Activated effector memory CD4-positive, alpha-beta T cell treated with Interleukin-2 at 50 U/mL for 16 hours (primary cell): Measurements from ENCODE around the gene SNX25.
"Not testable (repeated sequence)": the region's sequence is repeated elsewhere in the genome, so short reads cannot be mapped to it uniquely, and the experiment has no call there.

Experiments used
- DNase-seq: peaks from one replicate; pipeline ENCODE4 v3.0.0-alpha.2; 2020

Gene SNX25

DNA sequence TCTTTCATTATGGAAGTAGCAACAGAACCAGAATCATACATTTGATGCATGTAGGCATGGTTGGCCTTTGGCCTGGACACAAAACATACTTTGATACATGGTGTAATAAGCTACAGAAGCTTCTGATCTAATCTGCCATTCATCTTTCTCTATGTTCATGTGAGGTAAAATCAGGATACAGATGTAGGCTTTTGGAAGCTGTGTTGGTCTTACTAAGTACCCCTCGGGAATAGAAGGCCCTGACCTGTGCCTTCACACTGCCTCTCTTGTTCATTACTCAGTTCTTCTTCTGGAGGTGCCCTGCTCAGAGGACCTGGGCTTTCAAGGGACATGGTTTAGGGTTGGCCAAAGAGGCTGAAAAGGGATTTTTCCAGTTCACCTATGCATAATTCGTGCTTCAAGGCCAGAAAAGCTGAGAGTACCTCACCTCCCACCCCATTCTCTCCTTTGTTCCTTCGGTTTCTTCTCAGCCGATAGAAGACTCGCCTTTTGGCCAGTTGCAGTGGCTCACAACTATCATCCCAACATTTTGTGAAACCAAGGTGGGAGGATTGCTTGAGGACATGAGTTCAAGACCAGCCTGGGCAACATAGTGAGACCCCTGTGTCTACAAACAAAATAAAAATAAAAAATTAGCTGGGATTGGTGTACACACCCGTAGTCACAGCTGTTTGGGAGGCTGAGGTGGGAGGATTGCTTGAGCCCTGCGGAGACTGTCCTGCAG lies 25.9 kb downstream of the SNX25 start:
- DNase-seq = no peak

GRCh38 chr4:185235843-185236503 lies 26.6 kb downstream of the SNX25 start:
- no peak for DNase-seq

DNA sequence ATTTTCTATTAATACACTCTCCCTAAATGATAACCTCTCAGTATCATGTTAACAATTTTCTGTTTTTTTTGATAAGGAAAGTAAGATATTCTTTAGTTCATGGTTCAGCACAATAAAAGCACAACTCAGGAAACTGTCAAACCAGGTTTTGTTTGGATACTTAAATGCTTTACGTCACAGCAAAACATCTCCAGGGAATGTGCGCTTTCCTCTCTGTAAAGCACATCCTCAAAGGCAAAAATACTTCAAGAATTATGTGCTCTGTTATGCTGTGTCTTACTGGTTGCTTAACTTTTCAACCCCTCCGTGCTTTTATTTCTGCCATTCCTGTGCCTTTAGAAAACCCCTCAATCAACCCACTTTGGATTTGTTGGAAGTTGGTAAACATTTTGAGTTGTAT lies 27.8 kb downstream of the SNX25 start:
- no peak for DNase-seq

- DNase-seq = no peak
Observed at GRCh38 chr4:185238215-185238681, 28.9 kb downstream of the SNX25 start.

GRCh38 chr4:185238750-185239149 lies 29.4 kb downstream of the SNX25 start:
- no peak for DNase-seq

DNA sequence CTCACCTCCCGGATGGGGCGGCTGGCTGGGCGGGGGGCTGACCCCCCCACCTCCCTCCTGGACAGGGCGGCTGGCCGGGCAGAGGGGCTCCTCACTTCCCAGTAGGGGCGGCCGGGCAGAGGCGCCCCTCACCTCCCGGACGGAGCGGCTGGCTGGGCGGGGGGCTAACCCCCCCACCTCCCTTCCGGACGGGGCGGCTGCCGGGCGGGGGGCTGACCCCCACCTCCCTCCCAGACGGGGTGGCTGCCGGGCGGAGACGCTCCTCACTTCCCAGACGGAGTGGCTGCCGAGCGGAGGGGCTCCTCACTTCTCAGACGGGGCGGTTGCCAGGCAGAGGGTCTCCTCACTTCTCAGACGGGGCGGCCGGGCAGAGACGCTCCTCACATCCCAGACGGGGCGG lies 31.1 kb downstream of the SNX25 start:
- not testable (repeated sequence) for DNase-seq

DNA sequence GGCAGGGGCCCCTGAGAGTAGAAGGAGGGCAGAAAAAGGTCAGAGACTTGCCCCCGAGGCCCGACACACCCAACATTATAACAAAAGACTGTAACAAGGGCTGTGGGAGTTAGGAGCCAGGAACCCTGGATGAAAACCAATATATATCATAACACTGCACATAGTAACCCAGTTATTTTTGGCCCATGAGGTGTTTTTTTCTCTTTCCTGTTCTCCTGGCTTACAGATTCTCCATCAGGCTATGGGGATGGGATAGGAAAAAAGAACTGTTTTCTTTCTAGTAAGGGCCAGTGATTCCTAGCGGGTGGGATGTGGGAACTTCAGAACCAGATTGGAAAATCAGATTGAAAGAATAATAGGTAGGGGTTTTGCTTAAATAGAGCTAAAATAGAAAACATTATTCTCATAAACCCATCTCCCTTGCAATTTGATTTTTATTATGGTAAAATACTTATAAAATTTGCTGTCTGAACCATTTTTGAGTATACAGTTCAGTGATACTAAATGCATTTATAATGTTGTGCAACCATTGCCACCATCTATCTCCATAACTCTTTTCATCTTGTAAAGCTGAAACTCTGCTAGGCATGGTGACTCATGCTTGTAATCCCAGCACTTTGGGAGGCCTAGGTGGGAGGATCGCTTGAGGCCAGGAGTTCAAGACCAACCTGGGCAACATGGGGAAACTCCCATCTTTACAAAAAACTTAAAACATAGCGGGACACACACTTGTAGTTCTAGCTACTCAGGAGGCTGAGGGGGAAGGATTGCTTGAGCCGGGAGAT lies 33.5 kb downstream of the SNX25 start:
- DNase-seq = no peak

DNA sequence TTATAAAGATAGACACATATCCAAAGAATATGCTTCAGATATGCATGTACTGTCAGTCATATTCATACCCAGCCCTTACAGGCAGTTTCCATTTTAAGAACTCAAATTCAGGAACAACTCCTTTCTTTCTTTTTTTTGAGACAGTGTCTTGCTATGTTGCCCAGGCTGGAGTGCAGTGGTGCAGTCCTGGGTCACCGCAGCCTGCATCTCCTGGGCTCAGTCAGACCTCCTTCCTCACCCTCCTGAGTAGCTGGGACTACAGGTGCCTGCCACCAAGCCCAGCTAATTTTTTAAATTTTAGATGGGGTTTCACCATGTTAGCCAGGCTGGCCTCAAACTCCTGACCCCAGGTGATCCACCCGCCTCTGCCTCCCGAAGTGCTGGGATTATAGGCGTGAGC lies 34.5 kb downstream of the SNX25 start:
- no peak for DNase-seq

- DNase-seq = no peak
Observed at GRCh38 chr4:185244763-185245162, 35.4 kb downstream of the SNX25 start.

- no peak for DNase-seq
Observed at GRCh38 chr4:185246453-185246852, 37.1 kb downstream of the SNX25 start.

DNA sequence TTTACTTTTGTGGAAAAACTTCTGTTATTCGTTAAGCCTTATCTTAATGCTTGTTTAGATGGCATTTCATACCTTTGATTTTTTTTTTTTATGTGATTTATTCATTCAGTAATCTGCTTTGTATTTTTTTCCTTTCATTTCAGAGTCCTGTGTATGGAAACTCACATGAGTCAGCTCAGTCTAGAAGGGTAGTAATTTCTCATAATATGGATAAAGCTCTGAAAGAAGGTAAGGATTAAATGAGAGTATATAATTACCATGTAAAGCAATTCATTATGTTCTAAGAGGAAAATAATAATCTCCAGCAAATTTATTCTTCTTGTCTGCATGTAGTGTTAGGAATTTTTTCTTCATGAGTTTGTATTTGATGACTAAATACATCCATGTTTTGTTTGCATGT lies 37.8 kb downstream of the SNX25 start:
- DNase-seq = no peak

DNA sequence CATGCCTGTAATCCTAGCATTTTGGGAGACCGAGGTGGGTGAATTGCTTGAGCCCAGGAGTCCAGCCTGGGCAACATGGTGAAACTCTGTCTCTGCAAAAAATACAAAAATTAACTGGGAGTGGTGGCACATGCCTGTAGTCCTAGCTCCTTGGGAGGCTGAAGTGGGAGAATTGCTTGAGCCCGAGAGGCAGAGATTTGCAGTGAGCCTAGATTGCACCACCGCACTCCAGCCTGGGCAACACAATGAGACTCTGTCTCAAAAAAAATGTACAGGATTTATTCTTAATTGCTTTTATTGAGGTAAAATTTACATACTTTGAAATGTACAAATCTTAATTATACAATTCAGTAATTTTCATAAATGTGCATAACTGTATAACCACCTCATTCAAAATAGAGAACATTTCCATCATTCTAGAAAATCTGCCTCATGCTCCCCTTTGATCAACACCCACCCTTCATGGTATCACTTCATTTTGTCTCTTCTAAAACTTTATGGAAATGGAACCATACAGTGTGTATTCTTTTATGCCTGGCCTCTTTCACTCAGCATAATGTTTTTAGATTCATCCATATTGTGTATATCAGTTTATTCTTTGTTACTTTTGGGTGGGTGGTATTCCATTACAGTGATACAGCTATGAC lies 39.1 kb downstream of the SNX25 start:
- no peak for DNase-seq

- no peak for DNase-seq
Observed at GRCh38 chr4:185249105-185249504, 39.7 kb downstream of the SNX25 start.

DNA sequence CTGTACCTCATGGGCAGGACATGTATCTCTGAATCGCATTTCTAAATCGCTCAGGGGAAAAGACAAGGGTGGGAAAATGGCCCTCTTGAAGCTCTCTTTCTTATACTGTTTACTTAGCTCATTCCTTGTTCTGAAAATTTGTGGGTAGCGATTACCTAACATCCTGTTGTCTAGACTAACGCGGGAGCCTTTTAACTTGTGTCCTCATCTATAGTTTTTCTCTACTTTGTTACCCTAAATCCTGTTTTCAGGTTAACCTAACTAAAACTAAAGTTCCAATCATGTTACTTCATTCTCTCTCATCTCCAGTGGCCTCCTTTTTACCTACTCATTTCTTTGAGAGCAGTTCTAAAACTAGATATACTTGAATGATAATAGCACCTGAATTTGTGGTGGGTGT lies 45.0 kb downstream of the SNX25 start:
- no peak for DNase-seq

- DNase-seq = no peak
Observed at GRCh38 chr4:185255868-185256267, 46.5 kb downstream of the SNX25 start.

GRCh38 chr4:185256446-185256845 lies 47.0 kb downstream of the SNX25 start:
- DNase-seq = no peak

DNA sequence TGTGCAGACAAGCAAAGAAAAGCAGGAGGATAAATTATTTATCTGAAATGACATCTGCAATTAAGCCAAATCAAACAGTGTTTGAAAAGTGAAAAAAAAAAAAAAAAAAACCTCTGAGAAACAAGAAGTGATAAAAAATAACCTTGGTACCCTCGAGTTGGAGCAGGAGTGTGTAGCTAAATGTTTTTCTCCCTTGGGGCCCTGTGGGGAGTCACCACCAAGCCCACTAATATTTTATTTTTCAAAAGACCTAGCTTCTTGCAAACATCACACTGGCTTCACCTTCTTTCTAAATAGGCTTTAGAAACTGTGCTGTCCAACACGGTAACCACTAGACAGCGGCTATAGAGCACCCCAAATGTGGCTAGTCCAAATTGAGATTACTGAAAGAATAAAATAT lies 47.7 kb downstream of the SNX25 start:
- DNase-seq = no peak

- DNase-seq = no peak
Observed at GRCh38 chr4:185257694-185258093, 48.3 kb downstream of the SNX25 start.

DNA sequence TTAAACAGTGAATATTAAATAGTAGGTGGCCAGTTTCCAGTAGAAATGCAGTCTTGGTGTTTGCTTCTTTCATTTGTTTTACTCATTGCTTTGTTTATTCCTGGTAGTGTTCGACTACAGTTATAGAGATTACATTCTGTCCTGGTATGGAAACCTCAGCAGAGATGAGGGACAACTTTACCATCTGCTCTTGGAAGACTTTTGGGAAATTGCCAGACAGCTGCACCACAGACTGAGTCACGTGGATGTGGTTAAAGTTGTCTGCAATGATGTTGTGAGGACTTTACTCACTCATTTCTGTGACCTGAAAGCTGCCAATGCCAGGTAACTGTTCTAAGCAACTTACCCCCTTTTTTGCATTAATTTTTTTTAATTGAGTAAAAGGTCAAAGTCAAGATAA lies 49.3 kb downstream of the SNX25 start:
- not testable (repeated sequence) for DNase-seq

- no peak for DNase-seq
Observed at GRCh38 chr4:185259719-185260118, 50.3 kb downstream of the SNX25 start.

DNA sequence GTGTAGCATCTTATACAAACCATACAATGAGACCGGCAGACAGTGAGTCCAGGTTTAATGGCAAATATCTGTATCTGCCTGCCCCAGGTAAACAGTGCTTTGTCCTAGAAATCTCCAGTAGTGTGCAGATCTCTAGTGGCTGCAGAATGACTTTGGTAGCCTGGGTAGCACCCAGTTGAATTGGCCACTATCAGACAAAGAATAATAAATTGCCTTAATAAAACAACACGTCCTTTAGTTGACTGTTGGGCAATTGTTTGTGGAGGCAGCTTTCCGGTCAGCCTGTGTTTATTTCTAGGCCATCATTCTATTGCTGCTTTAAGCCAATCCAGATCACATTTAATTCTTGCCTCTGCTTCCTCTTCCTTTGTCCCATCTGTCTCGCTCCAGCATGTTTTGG lies 52.5 kb downstream of the SNX25 start:
- DNase-seq = no peak

DNA sequence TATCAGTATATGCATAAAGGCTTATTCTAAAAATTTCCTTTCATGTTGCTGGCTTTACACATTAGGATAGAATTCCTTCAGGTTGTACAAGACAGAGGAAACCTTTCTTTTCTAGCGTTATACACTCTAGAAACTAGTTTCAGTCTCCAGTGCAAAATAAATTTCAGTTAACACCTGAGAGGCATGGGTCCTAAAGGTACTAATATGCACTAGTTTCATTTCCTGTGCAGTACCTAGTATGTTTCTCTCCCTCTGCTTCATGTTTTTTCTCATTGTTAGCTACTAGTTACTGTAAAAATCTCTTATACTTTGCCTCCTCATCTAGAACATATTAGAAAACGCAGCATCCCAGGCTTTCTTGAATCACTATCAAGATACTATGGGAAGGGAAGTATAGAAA lies 54.0 kb downstream of the SNX25 start:
- no peak for DNase-seq

- no peak for DNase-seq
Observed at GRCh38 chr4:185265942-185266341, 56.5 kb downstream of the SNX25 start.
